Glomerular visceral epithelial cell (primary cell): ENCODE results near the gene NPSR1.
A peak's percentile ranks its signal among the peaks of the same experiment; 100 is the strongest.
"Not testable (repeated sequence)": the region's sequence is repeated elsewhere in the genome, so short reads cannot be mapped to it uniquely, and the experiment has no call there.

ENCODE experiments used
- DNase-seq: peaks from one replicate; pipeline ENCODE4 v3.0.0-alpha.2; 2016; ENCODE audit errors: extremely low spot score

Gene NPSR1

GRCh38 chr7:34757570-34758110 is 99.6 kb downstream of the NPSR1 start:
- no peak for DNase-seq

- peak; percentile 26 for DNase-seq
Measured at GRCh38 chr7:34758111-34758601, 100.1 kb downstream of the NPSR1 start.

- peak; percentile 43 for DNase-seq
Measured at GRCh38 chr7:34759477-34760125, 101.6 kb downstream of the NPSR1 start.

- no peak for DNase-seq
Measured at GRCh38 chr7:34760271-34760670, 102.3 kb downstream of the NPSR1 start.

- no peak for DNase-seq
Measured at GRCh38 chr7:34761206-34761605, 103.2 kb downstream of the NPSR1 start.

GRCh38 chr7:34761627-34762026 is 103.6 kb downstream of the NPSR1 start:
- no peak for DNase-seq

GRCh38 chr7:34762764-34763163 is 104.7 kb downstream of the NPSR1 start:
- DNase-seq = no peak

- DNase-seq = no peak
Measured at GRCh38 chr7:34772296-34772938, 114.4 kb downstream of the NPSR1 start.

GRCh38 chr7:34776748-34777358 is 118.8 kb downstream of the NPSR1 start:
- DNase-seq = no peak

GRCh38 chr7:34780546-34780945 is 122.5 kb downstream of the NPSR1 start:
- DNase-seq = no peak

GRCh38 chr7:34787586-34787985 is 129.6 kb downstream of the NPSR1 start:
- no peak for DNase-seq

GRCh38 chr7:34806831-34807230 is 148.8 kb downstream of the NPSR1 start:
- DNase-seq = no peak

GRCh38 chr7:34807548-34808340 is 149.7 kb downstream of the NPSR1 start:
- no peak for DNase-seq

GRCh38 chr7:34814203-34814842 is 156.3 kb downstream of the NPSR1 start:
- not testable (repeated sequence) for DNase-seq

- no peak for DNase-seq
Measured at GRCh38 chr7:34821932-34822558, 164.0 kb downstream of the NPSR1 start.

GRCh38 chr7:34823650-34824258 is 165.7 kb downstream of the NPSR1 start:
- peak; percentile 50 for DNase-seq

- DNase-seq = no peak
Measured at GRCh38 chr7:34825221-34825620, 167.2 kb downstream of the NPSR1 start.

- DNase-seq = no peak
Measured at GRCh38 chr7:34830390-34830789, 172.4 kb downstream of the NPSR1 start.

GRCh38 chr7:34831436-34831835 is 173.4 kb downstream of the NPSR1 start:
- no peak for DNase-seq

- no peak for DNase-seq
Measured at GRCh38 chr7:34832020-34832419, 174.0 kb downstream of the NPSR1 start.
